GDM1 (cell line): ENCODE measurements around the gene HOOK1.
"Not testable (repeated sequence)": the region's sequence is repeated elsewhere in the genome, so short reads cannot be mapped to it uniquely, and the experiment has no call there.

ENCODE experiments used
- DNase-seq: peaks from one replicate; lab custom pipeline; 2025; lab: John Stamatoyannopoulos, UW

The HOOK1 gene

GRCh38 chr1:59819566-59820438, 5.1 kb downstream of the HOOK1 start:
- no peak for DNase-seq

- DNase-seq = no peak
These were observed 12.4 kb downstream of the HOOK1 start for GRCh38 chr1:59827055-59827643.

- DNase-seq = no peak
These were observed 13.4 kb downstream of the HOOK1 start for GRCh38 chr1:59828160-59828559.

GRCh38 chr1:59831529-59831928, 16.8 kb downstream of the HOOK1 start:
- DNase-seq = no peak

GRCh38 chr1:59833022-59833421, 18.3 kb downstream of the HOOK1 start:
- no peak for DNase-seq

- no peak for DNase-seq
These were observed 19.2 kb downstream of the HOOK1 start for GRCh38 chr1:59833991-59834390.

- DNase-seq = not testable (repeated sequence)
These were observed 23.1 kb downstream of the HOOK1 start for GRCh38 chr1:59837857-59838256.

- DNase-seq = no peak
These were observed 30.3 kb downstream of the HOOK1 start for GRCh38 chr1:59845091-59845490.

- DNase-seq = no peak
These were observed 31.6 kb downstream of the HOOK1 start for GRCh38 chr1:59846209-59846894.

GRCh38 chr1:59846895-59847282, 32.1 kb downstream of the HOOK1 start:
- DNase-seq = no peak

- DNase-seq = no peak
These were observed 37.4 kb downstream of the HOOK1 start for GRCh38 chr1:59852117-59852516.

- not testable (repeated sequence) for DNase-seq
These were observed 40.5 kb downstream of the HOOK1 start for GRCh38 chr1:59855297-59855696.

- DNase-seq = no peak
These were observed 42.1 kb downstream of the HOOK1 start for GRCh38 chr1:59856725-59857338.

- no peak for DNase-seq
These were observed 43.1 kb downstream of the HOOK1 start for GRCh38 chr1:59857679-59858354.

GRCh38 chr1:59866462-59866861, 51.7 kb downstream of the HOOK1 start:
- DNase-seq = no peak

- DNase-seq = no peak
These were observed 57.0 kb downstream of the HOOK1 start for GRCh38 chr1:59871746-59872145.

GRCh38 chr1:59877108-59877682, 62.4 kb downstream of the HOOK1 start:
- no peak for DNase-seq

GRCh38 chr1:59878370-59878769, 63.6 kb downstream of the HOOK1 start:
- no peak for DNase-seq

GRCh38 chr1:59879574-59879973, 64.8 kb downstream of the HOOK1 start:
- DNase-seq = no peak

GRCh38 chr1:59879996-59880505, 65.3 kb downstream of the HOOK1 start:
- DNase-seq = no peak

GRCh38 chr1:59880735-59881134, 66.0 kb downstream of the HOOK1 start:
- DNase-seq = no peak
